ENCODE data around the gene IGSF3.
"Not testable (repeated sequence)": the region's sequence is repeated elsewhere in the genome, so short reads cannot be mapped to it uniquely, and the experiment has no call there.

- not testable (repeated sequence) for TF ChIP-seq CTCF (conservative IDR thresholded peaks at IDR 0.05); EZH2 (IDR thresholded peaks at IDR 0.05; ENCODE audit: low read depth)
Measured at GRCh38 chr1:116647186-116647585, 20.3 kb downstream of the IGSF3 start.
